ENCODE results near the gene ITGA1. TPM values are rescaled to one million over a fixed set of nuclear protein-coding genes. Genes with fewer than 3 reads are reported as not detected.

The ITGA1 gene
- polyA plus RNA-seq, 1 donor from 2014 or later, result not detected

DNA sequence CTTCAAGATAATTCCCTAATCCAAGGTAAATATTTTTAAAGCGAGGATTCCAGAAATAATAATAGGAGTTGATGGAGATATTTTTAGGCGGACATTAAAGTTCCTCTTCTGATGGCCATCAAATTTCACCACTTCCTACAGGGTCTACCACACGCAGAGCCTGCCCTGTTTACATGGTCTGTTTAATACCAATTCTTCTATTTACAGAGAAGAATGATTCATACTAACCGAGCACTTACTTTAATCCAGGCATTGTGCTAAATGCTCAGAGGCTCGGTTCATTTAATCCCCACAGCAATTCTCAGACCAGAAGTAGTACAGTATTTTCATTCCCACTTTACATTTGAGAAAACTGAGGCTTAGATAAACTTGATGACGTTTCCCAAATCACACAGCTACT, 3.0 kb upstream of the ITGA1 start:
- H3K36me3 Mint-ChIP-seq, result no peaks in the 10 kb centered on the region

DNA sequence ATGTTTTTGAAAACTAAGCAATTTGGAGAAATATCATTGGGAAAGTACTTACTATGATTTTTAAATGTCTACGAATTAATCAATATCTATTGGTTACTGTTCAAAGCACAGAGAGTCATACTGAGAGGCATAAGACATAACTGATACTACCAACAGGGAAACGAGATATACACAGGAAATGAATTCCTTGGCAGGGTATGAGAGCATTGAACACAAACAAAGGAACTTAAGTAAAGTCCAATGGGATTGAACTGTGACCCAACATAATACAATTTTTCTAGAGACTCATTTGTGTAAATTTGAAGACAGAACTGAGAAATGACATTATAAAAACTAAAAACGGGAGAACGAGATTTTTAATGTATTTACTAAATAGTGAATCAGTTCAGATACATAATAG, 1.3 kb upstream of the ITGA1 start:
- H3K4me3 Mint-ChIP-seq, result peak overlapping the region in 1 of 4 donors; percentile 17
- H3K27ac Mint-ChIP-seq, result no peak overlapping the region
- peaks cover 31% of the 10 kb centered on the region for H3K27me3 Mint-ChIP-seq
- H3K9me3 Mint-ChIP-seq, result peaks cover 0 to 3% (median 0%) of the 10 kb centered on the region in 3 donors
- no peaks in the 10 kb centered on the region for H3K36me3 Mint-ChIP-seq
- H3K4me1 Mint-ChIP-seq, result peaks cover 0 to 9% (median 4%) of the 10 kb centered on the region in 3 donors

More for the DNA sequence above, 3.0 kb upstream of the ITGA1 start:
- Mint-ChIP-seq H3K4me3 (no peak overlapping the region), H3K9me3 (peaks cover 0 to 3% (median 0%) of the 10 kb centered on the region in 3 donors), H3K4me1 (peaks cover 0 to 9% (median 4%) of the 10 kb centered on the region in 3 donors), H3K27me3 (peaks cover 38% of the 10 kb centered on the region), H3K27ac (no peak overlapping the region)

DNA sequence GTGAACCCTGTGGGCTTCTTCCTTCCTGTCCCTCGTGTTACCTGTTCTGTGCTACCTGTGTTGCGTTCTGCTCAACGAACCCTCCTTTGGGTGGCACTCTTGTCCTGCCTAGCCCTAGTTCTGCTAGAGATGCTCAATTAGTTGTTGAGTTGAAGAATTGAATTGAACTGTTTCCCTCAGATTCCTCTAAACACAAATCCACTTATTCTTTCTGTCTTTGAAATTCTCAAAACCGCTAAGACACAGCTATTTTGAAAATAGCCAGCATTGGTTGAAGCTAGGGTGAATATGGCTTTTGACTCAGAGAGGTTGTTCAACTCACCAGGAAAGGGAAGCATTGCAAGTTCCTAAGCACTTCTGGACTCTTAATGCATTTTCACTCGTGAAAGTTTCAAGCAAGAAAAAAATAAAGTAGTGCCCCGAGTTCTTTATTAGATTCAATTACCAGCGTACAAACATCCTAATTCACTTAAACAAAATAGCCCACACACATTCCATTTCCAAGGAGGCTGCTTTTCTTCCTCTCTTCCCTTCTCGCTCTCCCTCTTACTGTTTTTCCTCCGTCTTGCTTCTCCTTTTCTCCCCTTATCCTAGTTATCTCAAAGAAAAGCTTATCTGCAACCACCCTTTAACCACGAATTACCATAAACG, 642 bp upstream of the ITGA1 start:
- Mint-ChIP-seq H3K27ac (no peak overlapping the region), H3K9me3 (peaks cover 0 to 3% (median 0%) of the 10 kb centered on the region in 3 donors), H3K4me1 (peaks cover 0 to 9% (median 4%) of the 10 kb centered on the region in 3 donors), H3K36me3 (no peaks in the 10 kb centered on the region), H3K4me3 (peak overlapping the region; percentile 80 to 90 (median 84)), H3K27me3 (peaks cover 31% of the 10 kb centered on the region)

DNA sequence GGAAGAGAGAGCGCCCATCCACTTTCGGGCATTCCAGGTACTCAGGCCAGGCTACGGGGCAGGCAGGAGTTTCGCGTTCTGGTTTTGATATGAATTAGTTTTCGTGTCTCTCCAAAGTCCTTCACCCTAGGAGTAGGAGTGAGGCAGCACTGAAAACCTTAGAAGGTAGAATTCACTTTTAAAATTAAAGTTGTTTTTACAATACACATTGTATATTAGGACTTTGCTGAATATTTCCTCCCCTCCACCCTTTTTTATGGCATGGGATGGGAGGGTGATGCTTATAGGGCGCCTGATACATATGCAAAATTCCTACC, 747 bp downstream of the ITGA1 start:
- no peak overlapping the region for H3K27ac Mint-ChIP-seq

DNA sequence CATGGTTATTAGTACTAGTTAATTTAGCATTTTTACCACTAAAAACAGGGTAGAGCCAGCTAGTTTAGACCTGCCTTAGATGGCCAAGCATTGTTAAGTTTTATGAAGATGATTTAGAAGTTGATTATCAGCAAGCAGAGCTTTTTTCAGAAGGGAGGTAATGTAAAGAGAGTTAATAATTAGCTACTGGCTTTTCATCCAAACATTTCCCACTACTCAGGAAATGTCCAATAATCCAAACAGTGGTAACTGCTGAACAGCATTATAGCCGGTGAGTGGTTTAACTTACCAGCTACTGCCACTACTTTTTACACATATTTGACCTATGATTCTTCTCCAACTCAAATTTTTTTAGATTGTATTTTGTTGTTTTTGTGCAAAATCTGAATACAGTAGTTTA, 1.7 kb downstream of the ITGA1 start:
- Mint-ChIP-seq H3K27me3 (peaks cover 30% of the 10 kb centered on the region), H3K4me1 (peaks cover 0 to 9% (median 4%) of the 10 kb centered on the region in 3 donors), H3K4me3 (peak overlapping the region in 1 of 4 donors; percentile 7), H3K36me3 (no peaks in the 10 kb centered on the region), H3K9me3 (peaks cover 0 to 3% (median 0%) of the 10 kb centered on the region in 3 donors), H3K27ac (no peak overlapping the region)

More for the DNA sequence above, 747 bp downstream of the ITGA1 start:
- Mint-ChIP-seq H3K4me3 (peak overlapping the region in 3 of 4 donors; percentile 7 to 67 (median 62)), H3K36me3 (no peaks in the 10 kb centered on the region), H3K9me3 (peaks cover 0 to 3% (median 0%) of the 10 kb centered on the region in 3 donors), H3K4me1 (peaks cover 0 to 9% (median 4%) of the 10 kb centered on the region in 3 donors), H3K27me3 (peaks cover 30% of the 10 kb centered on the region)

DNA sequence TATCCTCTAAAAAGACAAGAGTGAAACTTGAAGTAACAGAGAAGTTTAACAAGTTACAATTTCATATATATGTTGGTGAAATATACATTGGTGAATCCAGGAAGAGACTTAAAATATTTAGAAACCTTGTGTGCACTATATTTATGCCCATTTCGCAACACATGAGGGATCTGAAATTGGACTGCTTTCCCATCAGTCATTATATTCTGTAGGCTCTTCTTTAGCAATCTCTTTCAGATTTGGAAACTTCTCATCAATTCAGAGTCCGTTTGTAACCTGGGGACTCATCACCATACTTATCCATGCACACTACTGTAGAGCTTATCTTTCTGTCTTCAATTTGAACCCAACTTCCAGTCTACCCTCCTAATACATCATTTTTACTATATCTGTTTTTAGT, 2.1 kb downstream of the ITGA1 start:
- peaks cover 0 to 9% (median 4%) of the 10 kb centered on the region in 3 donors for H3K4me1 Mint-ChIP-seq
- H3K9me3 Mint-ChIP-seq, result peaks cover 0 to 3% (median 0%) of the 10 kb centered on the region in 3 donors
- peaks cover 27% of the 10 kb centered on the region for H3K27me3 Mint-ChIP-seq
- no peak overlapping the region for H3K27ac Mint-ChIP-seq
- peak overlapping the region in 1 of 4 donors; percentile 11 for H3K4me3 Mint-ChIP-seq
- H3K36me3 Mint-ChIP-seq, result no peaks in the 10 kb centered on the region

DNA sequence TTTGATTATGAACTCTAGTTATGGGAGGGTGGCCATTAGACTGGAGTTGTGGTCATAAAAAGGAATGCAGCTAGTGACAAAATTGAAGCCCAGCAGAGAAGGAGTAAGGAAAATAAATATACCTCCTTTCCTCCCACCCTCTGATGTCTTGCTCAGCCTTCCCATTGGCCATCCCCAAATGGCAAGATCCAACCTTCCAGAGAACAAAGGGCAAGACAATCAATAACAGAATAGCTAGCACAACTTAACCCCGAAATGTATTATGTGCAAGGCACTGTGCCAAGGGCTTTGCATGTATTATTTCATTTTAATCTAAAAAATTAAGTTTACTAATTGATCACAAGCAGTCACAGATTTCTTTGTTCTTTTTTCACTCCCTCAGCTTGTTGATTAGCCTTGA, 3.6 kb downstream of the ITGA1 start:
- H3K4me1 Mint-ChIP-seq, result peaks cover 0 to 8% (median 4%) of the 10 kb centered on the region in 3 donors
- H3K27ac Mint-ChIP-seq, result no peak overlapping the region
- peaks cover 0 to 3% (median 0%) of the 10 kb centered on the region in 3 donors for H3K9me3 Mint-ChIP-seq
- peaks cover 24% of the 10 kb centered on the region for H3K27me3 Mint-ChIP-seq
- no peaks in the 10 kb centered on the region for H3K36me3 Mint-ChIP-seq
- H3K4me3 Mint-ChIP-seq, result no peak overlapping the region

DNA sequence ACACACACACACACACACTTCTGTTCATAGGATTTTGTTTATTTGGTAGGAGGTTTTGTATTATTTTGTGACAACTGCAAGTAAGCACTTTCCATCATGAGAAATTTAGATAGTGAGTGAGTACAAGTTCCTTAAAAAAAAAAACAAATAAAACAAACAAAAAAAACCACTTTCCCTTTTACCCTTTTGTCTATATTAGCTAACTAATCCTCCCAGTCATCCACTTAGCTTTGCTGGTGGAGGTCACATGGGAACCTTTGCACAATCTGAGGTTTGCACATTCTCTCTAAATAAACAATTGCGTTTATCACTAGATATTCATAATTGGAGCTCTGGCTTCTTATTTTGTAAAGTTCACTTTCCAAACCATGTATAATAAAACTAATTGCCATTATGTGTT, 6.8 kb downstream of the ITGA1 start:
- Mint-ChIP-seq H3K4me1 (peaks cover 10 to 17% (median 12%) of the 10 kb centered on the region in 3 donors), H3K27me3 (peaks cover 6% of the 10 kb centered on the region), H3K36me3 (no peaks in the 10 kb centered on the region), H3K9me3 (no peaks in the 10 kb centered on the region), H3K27ac (no peak overlapping the region), H3K4me3 (no peak overlapping the region)

DNA sequence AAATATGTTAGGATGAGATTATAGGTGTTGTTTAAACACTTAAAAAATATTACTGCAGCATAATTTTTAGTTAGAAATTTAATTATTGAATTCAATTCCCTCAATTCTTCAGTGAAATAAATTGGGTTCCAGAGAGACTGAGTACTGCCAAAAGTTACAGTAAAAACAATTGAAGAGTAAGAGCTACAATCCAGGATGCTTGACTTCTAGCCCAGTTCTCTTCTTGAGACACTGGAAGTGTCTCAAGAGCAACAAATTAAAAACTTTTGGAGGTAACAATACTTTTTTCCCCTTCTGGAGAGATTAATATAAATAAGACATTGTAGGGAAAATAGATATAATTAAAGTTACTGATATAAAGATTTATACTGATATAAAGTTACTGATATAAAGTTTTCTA, 8.3 kb downstream of the ITGA1 start:
- Mint-ChIP-seq H3K36me3 (no peaks in the 10 kb centered on the region), H3K4me3 (no peak overlapping the region), H3K9me3 (no peaks in the 10 kb centered on the region), H3K27me3 (peaks cover 6% of the 10 kb centered on the region), H3K4me1 (peaks cover 13 to 24% (median 20%) of the 10 kb centered on the region in 3 donors), H3K27ac (no peak overlapping the region)

DNA sequence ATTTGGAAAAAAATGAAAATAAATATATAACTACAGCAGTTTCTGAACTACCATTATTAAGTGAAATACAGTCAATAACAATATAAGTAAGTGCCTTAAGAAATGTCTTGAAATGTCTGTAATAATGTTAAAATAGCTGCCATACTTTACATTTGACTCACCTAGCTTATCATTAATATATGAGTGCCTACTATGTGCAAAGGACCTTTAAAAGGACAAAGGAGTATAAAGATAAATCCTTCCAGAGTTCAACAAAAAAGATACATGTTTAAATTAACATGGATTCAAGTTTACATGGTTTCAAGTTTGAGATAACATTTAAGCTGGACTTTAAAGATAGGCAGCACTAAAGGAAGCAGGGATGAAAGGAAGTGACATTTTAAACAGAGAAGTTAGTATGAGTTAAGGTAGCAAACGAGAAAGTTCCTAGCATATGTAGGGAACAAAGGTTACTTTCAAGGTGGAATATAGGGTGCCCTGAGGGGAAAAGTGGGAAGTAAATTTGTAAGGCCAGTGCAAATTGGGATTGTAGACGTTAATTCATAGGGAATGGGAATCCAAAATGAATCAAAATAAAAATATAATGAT, 8.9 kb downstream of the ITGA1 start:
- Mint-ChIP-seq H3K27me3 (peaks cover 6% of the 10 kb centered on the region), H3K4me3 (peak overlapping the region in 1 of 4 donors; percentile 70), H3K9me3 (no peaks in the 10 kb centered on the region), H3K27ac (peak overlapping the region in 1 of 3 donors; percentile 50), H3K36me3 (no peaks in the 10 kb centered on the region), H3K4me1 (peaks cover 18 to 30% (median 26%) of the 10 kb centered on the region in 3 donors)

DNA sequence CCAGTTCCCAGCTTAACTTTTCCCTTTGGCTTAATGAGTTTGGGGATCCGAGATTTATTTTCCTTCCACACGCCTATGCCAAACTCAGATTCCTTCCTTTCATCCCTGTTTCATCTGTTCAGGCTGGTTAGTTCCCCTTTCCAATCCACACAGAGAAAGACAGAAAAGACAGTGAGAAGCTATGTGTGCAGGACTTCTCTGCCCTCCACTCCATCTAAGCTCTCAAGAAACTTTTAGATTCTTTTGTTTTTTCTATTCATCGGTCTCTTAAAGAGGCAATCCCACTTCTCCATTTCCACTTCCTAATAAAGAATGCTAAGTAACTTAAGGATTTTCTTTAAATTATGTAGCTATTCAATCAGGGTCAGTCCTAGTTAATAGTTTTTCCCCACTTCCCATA, 11.2 kb downstream of the ITGA1 start:
- H3K27ac Mint-ChIP-seq, result peak overlapping the region; percentile 74 to 96 (median 80)
- H3K27me3 Mint-ChIP-seq, result peaks cover 1% of the 10 kb centered on the region
- H3K4me3 Mint-ChIP-seq, result peak overlapping the region; percentile 89 to 98 (median 92)
- peaks cover 22 to 33% (median 31%) of the 10 kb centered on the region in 3 donors for H3K4me1 Mint-ChIP-seq
- H3K9me3 Mint-ChIP-seq, result no peaks in the 10 kb centered on the region
- H3K36me3 Mint-ChIP-seq, result peaks cover 2% of the 10 kb centered on the region

DNA sequence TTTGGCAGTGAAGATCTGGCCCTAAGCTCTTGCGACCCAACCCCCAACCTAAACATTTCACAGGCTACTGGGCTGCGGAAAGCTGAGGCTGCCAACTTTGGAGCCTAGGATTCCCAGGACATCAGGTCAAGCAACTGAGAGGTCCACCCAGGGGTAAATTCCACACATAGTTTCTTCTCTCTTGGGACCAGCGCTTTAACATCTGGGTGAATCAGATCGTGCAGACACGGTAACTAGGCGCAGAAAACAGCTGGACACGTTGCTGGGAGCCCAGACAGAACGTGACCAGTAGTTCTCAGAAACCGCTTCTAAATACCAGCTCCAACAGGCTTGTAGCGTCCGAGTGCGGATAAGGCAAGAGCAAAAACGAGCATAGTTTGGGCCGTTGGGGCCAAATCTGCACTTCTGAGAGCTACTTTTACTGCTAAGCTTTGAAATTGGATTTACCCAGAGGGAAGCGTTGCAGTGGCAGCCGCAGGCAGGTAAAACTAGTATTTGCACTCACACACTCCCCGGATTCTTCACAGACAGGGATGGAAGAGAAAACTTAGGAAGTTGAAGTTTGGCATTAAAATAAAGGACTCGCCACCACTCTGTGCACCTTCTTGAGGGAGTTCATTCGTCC, 11.8 kb downstream of the ITGA1 start:
- Mint-ChIP-seq H3K9me3 (no peaks in the 10 kb centered on the region), H3K27me3 (peaks cover 1% of the 10 kb centered on the region), H3K27ac (peak overlapping the region; percentile 28 to 99 (median 96)), H3K36me3 (peaks cover 2% of the 10 kb centered on the region), H3K4me1 (peaks cover 22 to 38% (median 35%) of the 10 kb centered on the region in 3 donors), H3K4me3 (peak overlapping the region; percentile 89 to 98 (median 92))

DNA sequence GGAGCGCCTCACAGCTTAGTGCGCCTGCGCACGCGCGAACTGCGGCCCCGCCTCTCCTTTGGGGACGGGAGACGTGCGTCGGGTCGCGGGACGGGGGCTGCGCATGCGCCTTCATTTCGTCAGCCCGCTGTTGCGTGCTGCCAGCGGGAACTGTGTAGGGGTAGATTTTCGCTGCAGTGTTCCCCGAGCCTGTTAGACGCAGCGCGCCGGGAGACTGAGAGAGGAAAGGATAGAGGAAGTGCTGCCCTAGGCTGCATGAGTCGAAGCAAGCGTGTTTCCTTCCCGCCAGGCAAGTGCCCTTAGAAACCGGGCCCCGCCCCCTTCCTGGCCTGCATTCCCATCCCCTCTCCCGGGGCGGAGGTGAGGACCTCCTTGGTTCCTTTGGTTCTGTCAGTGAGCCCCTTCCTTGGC, 12.3 kb downstream of the ITGA1 start:
- Mint-ChIP-seq H3K4me1 (peaks cover 22 to 40% (median 38%) of the 10 kb centered on the region in 3 donors), H3K4me3 (peak overlapping the region; percentile 89 to 98 (median 92)), H3K27me3 (peaks cover 1% of the 10 kb centered on the region), H3K9me3 (no peaks in the 10 kb centered on the region), H3K27ac (peak overlapping the region; percentile 28 to 99 (median 96)), H3K36me3 (peaks cover 2% of the 10 kb centered on the region)

DNA sequence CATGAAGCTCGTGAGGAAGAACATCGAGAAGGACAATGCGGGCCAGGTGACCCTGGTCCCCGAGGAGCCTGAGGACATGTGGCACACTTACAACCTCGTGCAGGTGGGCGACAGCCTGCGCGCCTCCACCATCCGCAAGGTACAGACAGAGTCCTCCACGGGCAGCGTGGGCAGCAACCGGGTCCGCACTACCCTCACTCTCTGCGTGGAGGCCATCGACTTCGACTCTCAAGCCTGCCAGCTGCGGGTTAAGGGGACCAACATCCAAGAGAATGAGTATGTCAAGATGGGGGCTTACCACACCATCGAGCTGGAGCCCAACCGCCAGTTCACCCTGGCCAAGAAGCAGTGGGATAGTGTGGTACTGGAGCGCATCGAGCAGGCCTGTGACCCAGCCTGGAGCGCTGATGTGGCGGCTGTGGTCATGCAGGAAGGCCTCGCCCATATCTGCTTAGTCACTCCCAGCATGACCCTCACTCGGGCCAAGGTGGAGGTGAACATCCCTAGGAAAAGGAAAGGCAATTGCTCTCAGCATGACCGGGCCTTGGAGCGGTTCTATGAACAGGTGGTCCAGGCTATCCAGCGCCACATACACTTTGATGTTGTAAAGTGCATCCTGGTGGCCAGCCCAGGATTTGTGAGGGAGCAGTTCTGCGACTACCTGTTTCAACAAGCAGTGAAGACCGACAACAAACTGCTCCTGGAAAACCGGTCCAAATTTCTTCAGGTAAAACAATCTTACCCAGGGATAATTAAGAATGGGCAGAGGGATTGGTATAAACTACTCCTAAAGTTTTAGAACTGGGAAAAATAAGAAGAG, 12.9 kb downstream of the ITGA1 start:
- no peaks in the 10 kb centered on the region for H3K9me3 Mint-ChIP-seq
- peak overlapping the region; percentile 28 to 99 (median 96) for H3K27ac Mint-ChIP-seq
- peaks cover 1% of the 10 kb centered on the region for H3K27me3 Mint-ChIP-seq
- H3K4me1 Mint-ChIP-seq, result peaks cover 26 to 43% (median 38%) of the 10 kb centered on the region in 3 donors
- H3K36me3 Mint-ChIP-seq, result peaks cover 5% of the 10 kb centered on the region
- H3K4me3 Mint-ChIP-seq, result peak overlapping the region; percentile 89 to 98 (median 92)

Measured in IgD-negative memory B cell (primary cell).